Ishikawa (cell line): ENCODE data around the gene LY9.
A peak's percentile ranks its signal among the peaks of the same experiment; 100 is the strongest.

Experiments
- CEBPB ChIP-seq: IDR thresholded peaks from 2 replicates; pipeline ENCODE4 v1.6.1; 2012
- CREB1 ChIP-seq: IDR thresholded peaks from 2 replicates; pipeline ENCODE4 v1.6.1; 2012; ENCODE audit warnings: low read depth
- EGR1 ChIP-seq: IDR thresholded peaks from 2 replicates; pipeline ENCODE4 v1.6.1; 2012
- EP300 ChIP-seq: IDR thresholded peaks from 2 replicates; pipeline ENCODE4 v1.6.1; 2012; ENCODE audit warnings: borderline replicate concordance
- FOXM1 ChIP-seq: IDR thresholded peaks from 2 replicates; pipeline ENCODE4 v1.6.1; 2012; ENCODE audit warnings: low read depth, borderline replicate concordance
- NFIC ChIP-seq: IDR thresholded peaks from 2 replicates; pipeline ENCODE4 v1.6.1; 2012
- RAD21 ChIP-seq: IDR thresholded peaks from 2 replicates; pipeline ENCODE4 v1.6.1; 2012; ENCODE audit warnings: low read depth
- TAF1 ChIP-seq: IDR thresholded peaks from 2 replicates; pipeline ENCODE4 v1.6.1; 2012; ENCODE audit warnings: low read depth, mild to moderate bottlenecking
- TCF12 ChIP-seq: IDR thresholded peaks from 2 replicates; pipeline ENCODE4 v1.6.1; 2012; ENCODE audit warnings: low read depth
- TEAD4 ChIP-seq: IDR thresholded peaks from 2 replicates; pipeline ENCODE4 v1.6.1; 2012
- YY1 ChIP-seq: IDR thresholded peaks from 2 replicates; pipeline ENCODE4 v1.6.1; 2012; ENCODE audit warnings: low read depth
- ZBTB7A ChIP-seq: IDR thresholded peaks from 2 replicates; pipeline ENCODE4 v1.6.1; 2012; ENCODE audit warnings: low read depth
- TF ChIP-seq, protein P1 (sequence below): IDR thresholded peaks from 2 replicates; pipeline ENCODE4 v1.6.1; 2012; ENCODE audit warnings: low read depth, mild to moderate bottlenecking
- TF ChIP-seq, protein P2 (sequence below): IDR thresholded peaks from 2 replicates; pipeline ENCODE4 v1.6.1; 2012
- TF ChIP-seq, protein P3 (sequence below): IDR thresholded peaks from 2 replicates; pipeline ENCODE4 v1.6.1; 2012

The LY9 gene

GRCh38 chr1:160761046-160761445, 34.9 kb upstream of the LY9 start:
- no peak for TF ChIP-seq YY1
- TF ChIP-seq, protein P1, sequence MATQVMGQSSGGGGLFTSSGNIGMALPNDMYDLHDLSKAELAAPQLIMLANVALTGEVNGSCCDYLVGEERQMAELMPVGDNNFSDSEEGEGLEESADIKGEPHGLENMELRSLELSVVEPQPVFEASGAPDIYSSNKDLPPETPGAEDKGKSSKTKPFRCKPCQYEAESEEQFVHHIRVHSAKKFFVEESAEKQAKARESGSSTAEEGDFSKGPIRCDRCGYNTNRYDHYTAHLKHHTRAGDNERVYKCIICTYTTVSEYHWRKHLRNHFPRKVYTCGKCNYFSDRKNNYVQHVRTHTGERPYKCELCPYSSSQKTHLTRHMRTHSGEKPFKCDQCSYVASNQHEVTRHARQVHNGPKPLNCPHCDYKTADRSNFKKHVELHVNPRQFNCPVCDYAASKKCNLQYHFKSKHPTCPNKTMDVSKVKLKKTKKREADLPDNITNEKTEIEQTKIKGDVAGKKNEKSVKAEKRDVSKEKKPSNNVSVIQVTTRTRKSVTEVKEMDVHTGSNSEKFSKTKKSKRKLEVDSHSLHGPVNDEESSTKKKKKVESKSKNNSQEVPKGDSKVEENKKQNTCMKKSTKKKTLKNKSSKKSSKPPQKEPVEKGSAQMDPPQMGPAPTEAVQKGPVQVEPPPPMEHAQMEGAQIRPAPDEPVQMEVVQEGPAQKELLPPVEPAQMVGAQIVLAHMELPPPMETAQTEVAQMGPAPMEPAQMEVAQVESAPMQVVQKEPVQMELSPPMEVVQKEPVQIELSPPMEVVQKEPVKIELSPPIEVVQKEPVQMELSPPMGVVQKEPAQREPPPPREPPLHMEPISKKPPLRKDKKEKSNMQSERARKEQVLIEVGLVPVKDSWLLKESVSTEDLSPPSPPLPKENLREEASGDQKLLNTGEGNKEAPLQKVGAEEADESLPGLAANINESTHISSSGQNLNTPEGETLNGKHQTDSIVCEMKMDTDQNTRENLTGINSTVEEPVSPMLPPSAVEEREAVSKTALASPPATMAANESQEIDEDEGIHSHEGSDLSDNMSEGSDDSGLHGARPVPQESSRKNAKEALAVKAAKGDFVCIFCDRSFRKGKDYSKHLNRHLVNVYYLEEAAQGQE: no peak

- TF ChIP-seq, protein P2, sequence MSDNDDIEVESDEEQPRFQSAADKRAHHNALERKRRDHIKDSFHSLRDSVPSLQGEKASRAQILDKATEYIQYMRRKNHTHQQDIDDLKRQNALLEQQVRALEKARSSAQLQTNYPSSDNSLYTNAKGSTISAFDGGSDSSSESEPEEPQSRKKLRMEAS: no peak
- TF ChIP-seq EP300: no peak
- no peak for TF ChIP-seq CEBPB
- TF ChIP-seq EGR1: no peak
- TF ChIP-seq, protein P1: no peak
These were observed 34.1 kb upstream of the LY9 start for GRCh38 chr1:160761886-160762285.

DNA sequence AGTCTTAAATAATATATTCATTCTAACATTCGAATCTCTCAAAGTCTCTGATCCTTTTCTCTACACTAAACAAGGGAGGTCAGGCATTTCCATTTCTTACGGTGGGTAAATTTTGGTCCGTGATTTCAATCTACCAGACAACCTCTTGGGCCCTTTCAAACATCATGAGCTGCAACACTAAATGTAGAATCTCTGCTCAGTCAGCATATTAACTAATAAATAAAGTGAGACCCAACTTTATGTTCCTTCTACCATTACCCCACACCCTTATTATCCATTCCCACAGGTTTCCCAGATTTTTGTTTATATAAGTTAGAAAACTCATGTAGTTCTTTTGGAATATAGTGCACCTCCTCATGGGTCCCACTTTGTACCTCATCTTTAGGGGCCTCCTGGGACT, 32.0 kb upstream of the LY9 start:
- TF ChIP-seq YY1: no peak
- no peak for TF ChIP-seq CREB1
- no peak for TF ChIP-seq FOXM1
- TF ChIP-seq TAF1: no peak
- TF ChIP-seq, protein P3, sequence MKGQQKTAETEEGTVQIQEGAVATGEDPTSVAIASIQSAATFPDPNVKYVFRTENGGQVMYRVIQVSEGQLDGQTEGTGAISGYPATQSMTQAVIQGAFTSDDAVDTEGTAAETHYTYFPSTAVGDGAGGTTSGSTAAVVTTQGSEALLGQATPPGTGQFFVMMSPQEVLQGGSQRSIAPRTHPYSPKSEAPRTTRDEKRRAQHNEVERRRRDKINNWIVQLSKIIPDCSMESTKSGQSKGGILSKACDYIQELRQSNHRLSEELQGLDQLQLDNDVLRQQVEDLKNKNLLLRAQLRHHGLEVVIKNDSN: no peak
- TF ChIP-seq RAD21: no peak
- no peak for TF ChIP-seq CEBPB
- no peak for TF ChIP-seq ZBTB7A
- TF ChIP-seq NFIC: no peak
- TF ChIP-seq, protein P1: no peak
- TF ChIP-seq, protein P2: no peak
- TF ChIP-seq EP300: no peak

- TF ChIP-seq TEAD4 (no peak), CREB1 (no peak), TCF12 (no peak), EP300 (no peak), CEBPB (no peak), YY1 (no peak), NFIC (no peak), RAD21 (no peak), ZBTB7A (no peak), TAF1 (no peak)
- TF ChIP-seq, protein P3: no peak
- TF ChIP-seq, protein P2: no peak
These were observed 28.3 kb upstream of the LY9 start for GRCh38 chr1:160767395-160768294.

- TF ChIP-seq CREB1: no peak
- no peak for TF ChIP-seq CEBPB
- TF ChIP-seq RAD21: peak; percentile 27; the same call in 1 of the 2 replicates
- TF ChIP-seq ZBTB7A: no peak
- TF ChIP-seq YY1: no peak
- TF ChIP-seq, protein P1: no peak
- no peak for TF ChIP-seq TAF1
- TF ChIP-seq, protein P3: no peak
- TF ChIP-seq FOXM1: no peak
These were observed 27.7 kb upstream of the LY9 start for GRCh38 chr1:160768295-160768657.
